K562 (cell line): ENCODE results near the gene PNKD.

Experiments
- CTCF ChIP-seq, 3 experiments: IDR thresholded peaks in 2 of 3; conservative IDR thresholded peaks in 1 of 3; 2 replicates each; pipeline ENCODE4 v1.5.1; 2011 to 2012; ENCODE audit warnings: low read length in 3 of 3, mild to moderate bottlenecking in 3 of 3, control low read depth in 2 of 3, improper control_type of control experiment in 1 of 3, inconsistent platforms in 1 of 3, low read depth in 1 of 3, mixed read lengths in 1 of 3, moderate library complexity in 1 of 3; ENCODE audit not compliant: insufficient read depth in 2 of 3
- EZH2 ChIP-seq: IDR thresholded peaks from 2 replicates; pipeline ENCODE4 v1.6.1; 2012; ENCODE audit warnings: low read depth, mild to moderate bottlenecking, inconsistent platforms, low read length, borderline replicate concordance
- FOXK1 ChIP-seq: sonication (generic); formaldehyde crosslinking; IDR thresholded peaks from 2 replicates; pipeline ENCODE4 v1.8.0; 2022; ENCODE audit warnings: missing genetic modification reagents, mild to moderate bottlenecking, borderline replicate concordance
- RAD21 ChIP-seq, 2 experiments: fragments of 250-450 bp in 1 of 2; fragments of 450-650 bp in 1 of 2; sonication (Bioruptor Pico) in 1 of 2; formaldehyde crosslinking in 1 of 2; IDR thresholded peaks in 1 of 2; conservative IDR thresholded peaks in 1 of 2; 2 replicates each; pipeline versions ENCODE4 v1.4.0 to v1.8.0; 2020 to 2022; ENCODE audit warnings: mild to moderate bottlenecking in 2 of 2, moderate library complexity in 1 of 2
- SNRNP70 ChIP-seq: fragments of 200-400 bp; formaldehyde crosslinking; optimal IDR thresholded peaks from 2 replicates; pipeline ENCODE3; 2017; ENCODE audit warnings: low read depth, low read length
- ZBED1 ChIP-seq: IDR thresholded peaks from 2 replicates; pipeline ENCODE4 v1.6.1; 2014
- ZBTB12 ChIP-seq: fragments of 250-450 bp; sonication (Bioruptor Pico); IDR thresholded peaks from 2 replicates; pipeline ENCODE4 v1.4.0; 2020
- ZNF253 ChIP-seq: fragments of 250-450 bp; sonication (Bioruptor Pico); conservative IDR thresholded peaks from 2 replicates; pipeline ENCODE4 v1.6.1; 2021; ENCODE audit warnings: mild to moderate bottlenecking
- ZNF384 ChIP-seq: IDR thresholded peaks from 2 replicates; pipeline ENCODE4 v1.6.1; 2012; ENCODE audit warnings: low read depth, low read length, improper control_type of control experiment
- ZNF766 ChIP-seq: fragments of 200-800 bp; sonication (Bioruptor generic); conservative IDR thresholded peaks from 2 replicates; pipeline ENCODE4 v1.6.1; 2016; ENCODE audit warnings: missing genetic modification characterization, missing compliant biosample characterization
- ZNF780A ChIP-seq: fragments of 250-450 bp; sonication (Bioruptor Pico); IDR thresholded peaks from 2 replicates; pipeline ENCODE4 v1.5.0; 2021; ENCODE audit warnings: mild to moderate bottlenecking

- no peak for TF ChIP-seq ZBTB12 (CRISPR knock-in tag)
- no peak for TF ChIP-seq ZNF766 (CRISPR knock-in tag)
- no peak for TF ChIP-seq RAD21 (CRISPR knock-in tag; conservative IDR thresholded peaks at IDR 0.05 in 1 of 2, IDR thresholded peaks at IDR 0.05 in 1 of 2)
- TF ChIP-seq ZBED1: no peak
- no peak for TF ChIP-seq CTCF (IDR thresholded peaks at IDR 0.05 in 2 of 3, conservative IDR thresholded peaks at IDR 0.05 in 1 of 3; ENCODE audit: insufficient read depth in 2 of 3, low read depth in 1 of 3, low read length in 3 of 3)
- no peak for TF ChIP-seq EZH2
- no peak for TF ChIP-seq ZNF384
- no peak for TF ChIP-seq SNRNP70
- TF ChIP-seq FOXK1 (CRISPR knock-in tag): no peak
- no peak for TF ChIP-seq ZNF253 (CRISPR knock-in tag)
- TF ChIP-seq ZNF780A (CRISPR knock-in tag): no peak
Measured at GRCh38 chr2:218305383-218305782, 35.1 kb downstream of the PNKD start.
